Inferior parietal cortex (tissue), 1 donor: Measurements from ENCODE around the gene CCDC33.

Source experiments
- DNase-seq: peaks from one replicate; pipeline ENCODE4 v3.0.0-alpha.2; 2016; ENCODE audit errors: extremely low spot score

CCDC33 gene

GRCh38 chr15:74380361-74381189 is 144.4 kb downstream of the CCDC33 start:
- DNase-seq: no peak

DNA sequence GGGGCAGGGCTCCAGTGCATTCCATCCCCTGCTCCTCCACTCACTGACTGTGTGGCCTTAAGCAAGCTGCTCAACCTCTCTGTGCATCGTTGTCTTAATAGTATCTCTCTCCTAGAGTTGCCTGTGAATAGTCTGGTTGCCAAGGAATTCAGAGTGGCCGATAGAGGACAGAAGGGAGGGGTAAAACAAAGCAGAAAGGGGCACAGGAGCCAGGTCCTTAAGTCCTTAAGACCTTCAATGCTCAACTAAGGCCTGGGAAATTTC is 145.0 kb downstream of the CCDC33 start:
- DNase-seq: no peak

DNA sequence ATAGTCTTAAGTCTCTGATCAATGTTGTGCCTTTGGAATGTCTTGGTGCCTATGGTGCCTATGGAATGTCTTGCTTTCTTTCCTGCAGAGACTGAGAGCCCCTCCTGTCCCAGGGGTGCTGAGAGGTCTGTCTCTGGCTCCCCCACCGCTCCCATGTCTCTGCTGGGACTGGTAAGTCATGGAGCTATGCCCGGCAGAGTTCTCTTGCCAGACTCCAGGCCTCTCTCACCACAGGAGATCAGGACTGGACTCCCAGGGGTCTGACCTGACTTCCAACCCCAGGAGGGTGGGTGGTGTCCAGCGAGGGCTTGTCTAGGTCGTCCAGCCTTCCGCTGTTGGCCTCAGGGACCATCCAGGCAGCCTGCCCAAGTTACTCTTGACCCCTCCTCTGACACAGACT is 145.4 kb downstream of the CCDC33 start:
- no peak for DNase-seq

DNA sequence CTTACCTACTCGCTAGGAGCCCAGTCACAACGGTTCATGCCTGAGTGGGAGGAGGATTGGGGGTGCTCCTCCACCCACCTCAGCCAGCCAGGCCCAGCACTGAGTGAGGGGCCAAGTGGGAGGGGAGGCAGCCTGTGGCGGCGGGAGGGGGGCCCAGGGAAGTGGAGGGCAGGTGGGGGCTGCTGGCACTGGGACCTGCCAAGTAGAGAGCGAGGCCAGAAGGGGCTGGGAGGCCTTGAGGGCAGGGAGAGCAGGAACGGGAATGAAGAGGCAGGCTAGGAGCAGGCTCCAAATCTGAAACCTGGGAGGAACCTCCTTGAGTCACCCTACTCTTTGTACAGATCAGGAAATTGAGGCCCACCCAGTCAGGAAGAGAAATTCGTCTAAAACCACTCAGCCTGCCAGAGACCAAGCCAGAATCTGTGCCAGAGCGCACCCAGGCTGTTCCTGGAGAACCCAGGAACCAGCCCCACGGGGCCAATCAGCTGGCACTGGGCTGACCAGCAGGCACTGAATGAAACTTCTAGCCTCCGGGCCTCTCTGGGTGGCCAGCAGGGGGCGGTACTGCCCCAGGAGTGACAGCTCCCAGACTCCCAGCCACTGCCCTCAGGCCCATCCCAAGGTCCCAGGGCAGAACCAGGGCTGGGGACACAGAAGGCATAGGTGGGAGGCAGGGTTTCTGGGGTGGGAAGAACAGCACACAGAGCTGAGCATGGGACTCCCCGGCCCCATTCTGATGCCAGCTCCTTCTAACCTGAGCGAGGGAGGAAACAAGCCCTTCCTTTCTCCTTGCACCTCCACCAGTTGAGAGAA is 146.1 kb downstream of the CCDC33 start:
- peak; percentile 90 for DNase-seq

DNA sequence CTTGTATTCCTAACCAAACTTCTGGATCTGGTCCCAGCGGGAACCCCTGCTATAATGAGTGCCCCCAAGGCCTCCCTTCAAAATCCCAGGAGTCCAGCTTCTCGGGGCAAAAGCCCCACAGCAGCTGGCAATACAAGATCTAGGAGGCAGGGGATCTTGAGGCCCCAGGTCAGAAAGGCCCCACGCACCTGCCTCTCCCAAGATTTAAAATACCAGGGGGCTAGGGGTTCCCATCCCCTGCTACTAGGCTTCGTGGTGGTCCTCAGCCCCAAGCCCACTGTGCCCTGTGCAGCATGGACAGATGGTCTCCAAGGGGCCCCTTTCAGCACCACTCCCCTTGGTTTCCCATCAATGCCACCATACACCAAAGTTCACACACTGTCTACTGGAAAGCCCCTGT is 147.2 kb downstream of the CCDC33 start:
- DNase-seq: no peak

- DNase-seq: no peak
Measured at GRCh38 chr15:74383695-74384565, 147.8 kb downstream of the CCDC33 start.

GRCh38 chr15:74384566-74384880 is 148.4 kb downstream of the CCDC33 start:
- no peak for DNase-seq

DNA sequence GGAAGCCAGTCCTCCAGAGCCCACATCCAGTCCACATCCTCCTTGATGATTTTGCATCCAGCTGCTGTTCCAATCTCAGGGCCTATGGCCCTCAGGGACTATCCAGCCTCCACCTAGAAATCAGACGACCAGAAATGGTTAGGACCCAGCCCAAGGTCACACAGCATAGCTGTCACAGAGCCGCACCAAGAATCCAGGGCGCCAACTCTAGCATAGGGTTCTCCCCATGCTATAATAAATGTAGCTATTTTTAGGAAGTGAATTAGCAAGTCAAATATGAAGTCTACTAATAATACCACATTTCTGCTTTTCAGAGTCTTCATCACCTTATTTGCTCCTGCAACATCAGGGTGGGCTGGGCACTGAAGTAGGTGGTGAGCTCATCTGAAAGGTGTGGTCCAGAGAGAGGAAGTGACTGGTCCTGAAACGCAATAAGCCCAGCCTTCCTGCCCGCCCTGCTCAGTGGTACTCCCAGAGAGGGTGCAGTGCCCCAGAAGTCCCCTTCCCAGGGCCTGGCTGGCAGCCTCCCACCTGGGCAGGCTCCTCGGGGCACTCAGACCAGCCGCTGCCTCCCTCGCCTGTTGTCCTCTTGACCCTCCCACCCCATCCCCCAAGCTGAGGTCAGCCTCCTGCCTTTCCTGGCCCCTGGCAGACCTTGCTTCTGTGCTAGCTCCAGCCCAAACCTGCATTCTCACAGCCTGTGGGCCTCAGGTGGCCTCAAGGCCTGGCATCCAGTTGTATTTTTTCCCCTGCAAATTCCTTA is 148.9 kb downstream of the CCDC33 start:
- no peak for DNase-seq

- no peak for DNase-seq
Measured at GRCh38 chr15:74385733-74386132, 149.6 kb downstream of the CCDC33 start.
